Measurements from ENCODE around the gene ZNF579. TPM values are rescaled to one million over a fixed set of nuclear protein-coding genes. Genes with fewer than 3 reads are reported as not detected.
A peak's percentile ranks its signal among the peaks of the same experiment; 100 is the strongest.

ZNF579 gene
- total and polyA plus RNA-seq, 2 of the 13 experiments (the other 11 are each of a cell fraction or from before 2014, with no cell fraction given): 2.1 to 2.9 TPM

DNA sequence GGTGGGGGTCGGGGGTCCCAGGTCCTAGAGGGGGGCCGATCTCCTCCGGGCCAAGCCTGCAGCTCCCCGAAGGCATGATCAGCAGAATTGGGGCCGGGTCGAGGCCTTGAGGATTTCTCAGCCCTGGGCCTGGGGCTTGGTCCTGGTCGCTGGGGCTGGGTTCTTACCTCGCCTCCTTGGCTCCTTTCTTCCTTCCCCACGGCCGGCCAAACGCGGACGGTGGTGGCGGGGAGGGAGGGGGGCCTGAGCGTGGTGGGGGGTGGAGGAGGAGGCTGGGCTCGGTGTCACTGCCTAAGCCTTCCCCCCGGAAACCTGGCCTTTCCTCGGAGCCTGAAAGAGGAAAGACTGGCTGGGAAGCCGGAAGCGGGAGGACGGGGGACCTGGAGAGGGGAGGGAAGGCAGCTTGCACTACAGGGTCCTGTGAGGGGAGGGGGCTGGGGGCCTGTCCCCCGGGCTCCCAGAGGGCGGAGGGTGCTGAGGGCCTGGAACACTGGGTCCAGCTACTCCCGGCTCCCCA lies at the start of gene ZNF579 (continued):
- TF ChIP-seq, protein P1, sequence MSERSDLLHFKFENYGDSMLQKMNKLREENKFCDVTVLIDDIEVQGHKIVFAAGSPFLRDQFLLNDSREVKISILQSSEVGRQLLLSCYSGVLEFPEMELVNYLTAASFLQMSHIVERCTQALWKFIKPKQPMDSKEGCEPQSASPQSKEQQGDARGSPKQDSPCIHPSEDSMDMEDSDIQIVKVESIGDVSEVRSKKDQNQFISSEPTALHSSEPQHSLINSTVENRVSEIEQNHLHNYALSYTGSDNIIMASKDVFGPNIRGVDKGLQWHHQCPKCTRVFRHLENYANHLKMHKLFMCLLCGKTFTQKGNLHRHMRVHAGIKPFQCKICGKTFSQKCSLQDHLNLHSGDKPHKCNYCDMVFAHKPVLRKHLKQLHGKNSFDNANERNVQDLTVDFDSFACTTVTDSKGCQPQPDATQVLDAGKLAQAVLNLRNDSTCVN (CRISPR knock-in tag; IDR thresholded peaks at IDR 0.05; ENCODE audit: borderline replicate concordance): no peak
- TF ChIP-seq, protein P2, sequence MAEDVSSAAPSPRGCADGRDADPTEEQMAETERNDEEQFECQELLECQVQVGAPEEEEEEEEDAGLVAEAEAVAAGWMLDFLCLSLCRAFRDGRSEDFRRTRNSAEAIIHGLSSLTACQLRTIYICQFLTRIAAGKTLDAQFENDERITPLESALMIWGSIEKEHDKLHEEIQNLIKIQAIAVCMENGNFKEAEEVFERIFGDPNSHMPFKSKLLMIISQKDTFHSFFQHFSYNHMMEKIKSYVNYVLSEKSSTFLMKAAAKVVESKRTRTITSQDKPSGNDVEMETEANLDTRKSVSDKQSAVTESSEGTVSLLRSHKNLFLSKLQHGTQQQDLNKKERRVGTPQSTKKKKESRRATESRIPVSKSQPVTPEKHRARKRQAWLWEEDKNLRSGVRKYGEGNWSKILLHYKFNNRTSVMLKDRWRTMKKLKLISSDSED (CRISPR knock-in tag; IDR thresholded peaks at IDR 0.05): no peak
- TF ChIP-seq NFRKB (IDR thresholded peaks at IDR 0.05): no peak
- no peak for TF ChIP-seq ZNF124 (CRISPR knock-in tag; IDR thresholded peaks at IDR 0.05)
- no peak for TF ChIP-seq HOXA7 (CRISPR knock-in tag; IDR thresholded peaks at IDR 0.05)
- TF ChIP-seq MEIS1 (CRISPR knock-in tag; IDR thresholded peaks at IDR 0.05; ENCODE audit: borderline replicate concordance): 0 out of 2 replicates have a peak, but pooled peaks have one; percentile 45
- TF ChIP-seq SIX4 (CRISPR knock-in tag; IDR thresholded peaks at IDR 0.05): no peak
- 0 out of 2 replicates have a peak, but pooled peaks have one; percentile 42 for TF ChIP-seq KDM3A (CRISPR knock-in tag; IDR thresholded peaks at IDR 0.05; ENCODE audit: low read depth)
- no peak for TF ChIP-seq NFE2L2 (IDR thresholded peaks at IDR 0.05; ENCODE audit: low read length)
- TF ChIP-seq ZNF34 (CRISPR knock-in tag; IDR thresholded peaks at IDR 0.05; ENCODE audit: borderline replicate concordance): peak; percentile 87; the same call in 1 of the 2 replicates
- TF ChIP-seq ZNF296 (CRISPR knock-in tag; conservative IDR thresholded peaks at IDR 0.05): no peak
- no peak for TF ChIP-seq ZNF713 (CRISPR knock-in tag; IDR thresholded peaks at IDR 0.05)
- no peak for TF ChIP-seq TSC22D2 (CRISPR knock-in tag; IDR thresholded peaks at IDR 0.05; ENCODE audit: borderline replicate concordance)
- 0 out of 2 replicates have a peak, but pooled peaks have one; percentile 26 for TF ChIP-seq ESRRA (CRISPR knock-in tag; IDR thresholded peaks at IDR 0.05; ENCODE audit: low read depth)
- no peak for TF ChIP-seq NFIC (IDR thresholded peaks at IDR 0.05; ENCODE audit: low read length)
- no peak for TF ChIP-seq RBM39 (IDR thresholded peaks at IDR 0.05; ENCODE audit: low read depth, low read length, poor library complexity, severe bottlenecking)
- no peak for TF ChIP-seq WIZ (CRISPR knock-in tag; IDR thresholded peaks at IDR 0.05)
- peak; percentile 84 for TF ChIP-seq GABPA (IDR thresholded peaks at IDR 0.05; ENCODE audit: low read depth, low read length)
- peak; percentile 93 for TF ChIP-seq GABPA (CRISPR knock-in tag; IDR thresholded peaks at IDR 0.05; ENCODE audit: low read depth)
- TF ChIP-seq REL (CRISPR knock-in tag; conservative IDR thresholded peaks at IDR 0.05): no peak
- TF ChIP-seq ZFP36L1 (CRISPR knock-in tag; IDR thresholded peaks at IDR 0.05): no peak
- TF ChIP-seq ARHGAP35 (CRISPR knock-in tag; IDR thresholded peaks at IDR 0.05; ENCODE audit: borderline replicate concordance): no peak
- 0 out of 2 replicates have a peak, but pooled peaks have one; percentile 16 for TF ChIP-seq CREM (IDR thresholded peaks at IDR 0.05)
- TF ChIP-seq CREM (CRISPR knock-in tag; IDR thresholded peaks at IDR 0.05): no peak
- no peak for TF ChIP-seq ZNF790 (CRISPR knock-in tag; IDR thresholded peaks at IDR 0.05; ENCODE audit: borderline replicate concordance)
- TF ChIP-seq NFKB2 (CRISPR knock-in tag; IDR thresholded peaks at IDR 0.05; ENCODE audit: borderline replicate concordance): no peak; the same call in 1 of the 2 replicates
